MM.1S (cell line): ENCODE measurements around the gene CELF2.

Source experiments
- DNase-seq: peaks from one replicate; pipeline ENCODE4 v3.0.0-alpha.2; 2015
- H2AFZ ChIP-seq: fragments of 300-600 bp; sonication (generic); 2 replicates; pipeline ENCODE4 v1.6.0; 2016; ENCODE audit warnings: antibody characterized with exemption, low read length
- H3F3A ChIP-seq: fragments of 300-600 bp; sonication (generic); 2 replicates; pipeline ENCODE4 v1.6.1; 2016; ENCODE audit warnings: mild to moderate bottlenecking, antibody characterized with exemption, low read length, moderate library complexity, mixed read lengths; ENCODE audit not compliant: insufficient read depth
- H3K27ac ChIP-seq: fragments of 300-600 bp; sonication (generic); 2 replicates; pipeline ENCODE4 v1.5.1; 2016; ENCODE audit warnings: mild to moderate bottlenecking, low read length
- H3K27me3 ChIP-seq: fragments of 300-600 bp; sonication (generic); replicated peaks from 2 replicates; pipeline ENCODE4 v1.6.0; 2016; ENCODE audit warnings: low read length; ENCODE audit not compliant: insufficient read depth
- H3K36me3 ChIP-seq: fragments of 300-600 bp; sonication (generic); replicated peaks from 2 replicates; pipeline ENCODE4 v1.6.1; 2016; ENCODE audit warnings: mild to moderate bottlenecking, low read length, mixed read lengths; ENCODE audit not compliant: insufficient read depth
- H3K4me1 ChIP-seq: fragments of 300-600 bp; sonication (generic); 2 replicates; pipeline ENCODE4 v1.6.1; 2016; ENCODE audit warnings: low read length, mixed read lengths
- H3K4me2 ChIP-seq: fragments of 300-600 bp; sonication (generic); 2 replicates; pipeline ENCODE4 v1.6.0; 2016; ENCODE audit warnings: low read depth, low read length
- H3K4me3 ChIP-seq: fragments of 300-600 bp; sonication (generic); 2 replicates; pipeline ENCODE4 v1.5.1; 2016; ENCODE audit warnings: low read length, mixed read lengths
- H3K79me2 ChIP-seq: fragments of 300-600 bp; sonication (generic); 2 replicates; pipeline ENCODE4 v1.6.1; 2016; ENCODE audit warnings: mixed run types, low read length, mixed read lengths
- H3K9ac ChIP-seq: fragments of 300-600 bp; sonication (generic); 2 replicates; pipeline ENCODE4 v1.6.1; 2016; ENCODE audit warnings: low read length, mixed read lengths
- H3K9me2 ChIP-seq: fragments of 300-600 bp; sonication (generic); replicated peaks from 2 replicates; pipeline ENCODE4 v1.6.1; 2016; ENCODE audit warnings: mild to moderate bottlenecking, low read length, mixed read lengths; ENCODE audit not compliant: insufficient read depth
- H3K9me3 ChIP-seq: fragments of 300-600 bp; sonication (generic); replicated peaks from 2 replicates; pipeline ENCODE4 v1.6.1; 2016; ENCODE audit warnings: mild to moderate bottlenecking, low read length, mixed read lengths; ENCODE audit not compliant: insufficient read depth
- H4K20me1 ChIP-seq: fragments of 300-600 bp; sonication (generic); 2 replicates; pipeline ENCODE4 v1.6.1; 2016; ENCODE audit warnings: mild to moderate bottlenecking, low read length, moderate library complexity, mixed read lengths; ENCODE audit not compliant: insufficient read depth
- EZH2 ChIP-seq: fragments of 300-600 bp; sonication (generic); optimal IDR thresholded peaks from 2 replicates; pipeline ENCODE3; 2017; ENCODE audit warnings: low read depth, mild to moderate bottlenecking, antibody characterized with exemption, low read length, mixed read lengths
- EZH2phosphoT487 ChIP-seq: fragments of 300-600 bp; sonication (generic); IDR thresholded peaks from 2 replicates; pipeline ENCODE4 v1.6.1; 2018; ENCODE audit warnings: antibody characterized with exemption, low read length
- TF ChIP-seq, protein P1 (sequence below): fragments of 300-600 bp; sonication (generic); IDR thresholded peaks from 2 replicates; pipeline ENCODE4 v1.5.1; 2016; ENCODE audit warnings: antibody characterized with exemption, low read length, mixed read lengths

The CELF2 gene

DNA sequence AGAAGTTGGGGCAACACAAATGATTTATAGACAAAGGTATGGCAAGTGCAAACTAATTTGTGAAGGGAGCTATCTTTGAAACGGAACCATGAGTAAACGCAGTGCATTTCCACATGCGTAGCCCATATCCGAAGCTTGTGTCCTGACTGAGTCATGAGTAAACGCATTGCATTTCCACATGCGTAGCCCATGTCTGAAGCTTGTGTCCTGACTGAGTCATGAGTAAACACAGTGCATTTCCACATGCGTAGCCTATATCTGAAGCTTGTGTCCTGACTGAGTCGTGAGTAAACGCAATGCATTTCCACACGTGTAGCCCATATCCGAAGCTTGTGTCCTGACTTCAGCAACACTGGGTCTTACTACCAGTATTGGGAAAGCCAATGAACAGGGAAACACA, 95.0 kb downstream of the CELF2 start:
- H3K36me3 ChIP-seq = no peaks in the 10 kb centered on the region
- H2AFZ ChIP-seq = no peak overlapping the region
- no peak overlapping the region for H3K4me2 ChIP-seq
- no peaks in the 10 kb centered on the region for H3F3A ChIP-seq
- no peaks in the 10 kb centered on the region for H3K27me3 ChIP-seq
- no peaks in the 10 kb centered on the region for H3K4me1 ChIP-seq
- no peaks in the 10 kb centered on the region for H4K20me1 ChIP-seq
- TF ChIP-seq EZH2phosphoT487 (no peak), EZH2 (no peak)
- TF ChIP-seq, protein P1, sequence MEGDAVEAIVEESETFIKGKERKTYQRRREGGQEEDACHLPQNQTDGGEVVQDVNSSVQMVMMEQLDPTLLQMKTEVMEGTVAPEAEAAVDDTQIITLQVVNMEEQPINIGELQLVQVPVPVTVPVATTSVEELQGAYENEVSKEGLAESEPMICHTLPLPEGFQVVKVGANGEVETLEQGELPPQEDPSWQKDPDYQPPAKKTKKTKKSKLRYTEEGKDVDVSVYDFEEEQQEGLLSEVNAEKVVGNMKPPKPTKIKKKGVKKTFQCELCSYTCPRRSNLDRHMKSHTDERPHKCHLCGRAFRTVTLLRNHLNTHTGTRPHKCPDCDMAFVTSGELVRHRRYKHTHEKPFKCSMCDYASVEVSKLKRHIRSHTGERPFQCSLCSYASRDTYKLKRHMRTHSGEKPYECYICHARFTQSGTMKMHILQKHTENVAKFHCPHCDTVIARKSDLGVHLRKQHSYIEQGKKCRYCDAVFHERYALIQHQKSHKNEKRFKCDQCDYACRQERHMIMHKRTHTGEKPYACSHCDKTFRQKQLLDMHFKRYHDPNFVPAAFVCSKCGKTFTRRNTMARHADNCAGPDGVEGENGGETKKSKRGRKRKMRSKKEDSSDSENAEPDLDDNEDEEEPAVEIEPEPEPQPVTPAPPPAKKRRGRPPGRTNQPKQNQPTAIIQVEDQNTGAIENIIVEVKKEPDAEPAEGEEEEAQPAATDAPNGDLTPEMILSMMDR = no peak
- H3K27ac ChIP-seq = no peak overlapping the region
- DNase-seq = no peak
- H3K9me3 ChIP-seq = no peaks in the 10 kb centered on the region
- peaks cover 98% of the 10 kb centered on the region for H3K79me2 ChIP-seq
- H3K9ac ChIP-seq = no peak overlapping the region
- H3K9me2 ChIP-seq = no peaks in the 10 kb centered on the region
- H3K4me3 ChIP-seq = no peak overlapping the region

DNA sequence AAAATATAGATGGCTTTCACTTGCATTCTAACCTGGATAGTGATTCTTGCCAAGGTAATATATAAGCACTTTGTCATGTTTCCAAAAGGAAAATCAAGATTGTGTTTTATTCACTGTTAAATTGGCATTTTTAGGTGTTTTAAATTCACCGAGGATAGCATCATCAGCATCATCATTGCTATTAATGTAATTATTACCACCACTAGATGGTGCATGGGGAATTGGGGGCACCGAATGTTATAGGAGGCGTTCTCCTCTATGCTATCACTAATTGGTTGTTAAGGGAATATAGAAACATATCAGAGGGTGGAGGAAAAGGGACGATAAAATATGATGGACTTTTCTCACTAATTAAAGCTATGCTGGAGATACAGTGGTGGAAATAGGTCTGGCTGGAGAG, 95.5 kb downstream of the CELF2 start:
- no peak for DNase-seq
- H3F3A ChIP-seq = no peaks in the 10 kb centered on the region
- no peaks in the 10 kb centered on the region for H3K9me2 ChIP-seq
- no peaks in the 10 kb centered on the region for H4K20me1 ChIP-seq
- H3K9me3 ChIP-seq = no peaks in the 10 kb centered on the region
- TF ChIP-seq EZH2 = no peak
- TF ChIP-seq, protein P1 = peak; percentile 23; the same call in 1 of the 2 replicates
- TF ChIP-seq EZH2phosphoT487 = no peak
- H3K27ac ChIP-seq = no peak overlapping the region
- H3K36me3 ChIP-seq = no peaks in the 10 kb centered on the region
- H2AFZ ChIP-seq = no peak overlapping the region
- H3K4me2 ChIP-seq = no peak overlapping the region
- H3K79me2 ChIP-seq = peaks cover 100% of the 10 kb centered on the region
- H3K4me1 ChIP-seq = no peaks in the 10 kb centered on the region
- H3K27me3 ChIP-seq = no peaks in the 10 kb centered on the region
- no peak overlapping the region for H3K9ac ChIP-seq
- H3K4me3 ChIP-seq = no peak overlapping the region

DNA sequence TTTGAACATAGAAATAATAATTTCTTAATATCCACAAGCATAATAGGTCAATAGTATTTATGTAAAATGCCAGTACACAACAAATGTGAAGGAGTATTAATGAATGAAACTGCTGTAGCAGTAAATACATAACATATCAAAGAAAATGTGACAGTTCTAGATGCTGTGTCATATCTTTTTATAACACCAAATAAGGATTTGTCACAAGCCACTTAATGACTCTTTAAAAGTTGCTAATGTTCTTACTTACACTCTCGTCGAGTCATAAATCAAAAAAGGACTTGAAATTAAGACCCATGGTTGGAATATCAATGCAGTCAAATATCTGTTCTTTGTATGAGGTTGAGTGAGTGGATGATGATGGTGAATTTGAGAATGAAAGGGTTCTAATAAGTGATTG, 96.6 kb downstream of the CELF2 start:
- Histone ChIP-seq H3K27me3 (no peaks in the 10 kb centered on the region), H3K9me2 (no peaks in the 10 kb centered on the region), H3K79me2 (peaks cover 100% of the 10 kb centered on the region), H3K9me3 (no peaks in the 10 kb centered on the region), H3K4me1 (no peaks in the 10 kb centered on the region), H3K4me2 (no peak overlapping the region), H3K9ac (no peak overlapping the region), H3K36me3 (no peaks in the 10 kb centered on the region), H4K20me1 (no peaks in the 10 kb centered on the region), H2AFZ (no peak overlapping the region), H3K4me3 (no peak overlapping the region), H3K27ac (no peak overlapping the region), H3F3A (no peaks in the 10 kb centered on the region)
- DNase-seq = no peak
- TF ChIP-seq EZH2 (no peak), EZH2phosphoT487 (no peak)
- TF ChIP-seq, protein P1 = no peak

DNA sequence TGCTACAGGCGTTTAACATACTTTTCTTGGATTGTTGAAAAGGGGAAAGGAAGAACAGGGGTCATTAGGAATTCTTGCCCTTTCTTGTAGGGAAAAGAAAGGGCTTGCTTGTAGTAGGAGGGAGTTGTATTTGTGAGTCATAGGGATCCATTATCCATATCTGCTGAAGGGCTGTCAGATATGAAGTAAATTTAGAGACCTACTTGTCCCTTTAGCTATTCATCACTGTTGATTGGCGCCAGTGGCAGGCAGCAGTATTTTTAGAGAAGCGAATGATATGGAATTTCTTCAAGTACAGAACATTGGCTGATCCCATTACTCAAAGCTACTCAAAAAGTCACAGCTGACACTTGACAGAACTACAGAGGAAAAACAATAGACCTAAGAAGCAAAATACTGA, 97.7 kb downstream of the CELF2 start:
- Histone ChIP-seq H3K27ac (no peak overlapping the region), H3K9me3 (no peaks in the 10 kb centered on the region), H4K20me1 (no peaks in the 10 kb centered on the region), H3K27me3 (no peaks in the 10 kb centered on the region), H3K4me3 (no peak overlapping the region), H2AFZ (no peak overlapping the region), H3K9ac (no peak overlapping the region), H3F3A (no peaks in the 10 kb centered on the region), H3K9me2 (no peaks in the 10 kb centered on the region), H3K4me1 (no peaks in the 10 kb centered on the region), H3K79me2 (peaks cover 98% of the 10 kb centered on the region), H3K36me3 (no peaks in the 10 kb centered on the region), H3K4me2 (no peak overlapping the region)
- DNase-seq = no peak
- TF ChIP-seq, protein P1 = no peak
- TF ChIP-seq EZH2phosphoT487 (no peak), EZH2 (no peak)
